ENCODE measurements around the gene FOSL1. TPM values are rescaled to one million over a fixed set of nuclear protein-coding genes. Genes with fewer than 3 reads are reported as not detected.

Gene FOSL1
- total and polyA plus RNA-seq, 2 of the 13 experiments (the other 11 are each of a cell fraction or from before 2014, with no cell fraction given): 4.0 to 4.1 TPM

DNA sequence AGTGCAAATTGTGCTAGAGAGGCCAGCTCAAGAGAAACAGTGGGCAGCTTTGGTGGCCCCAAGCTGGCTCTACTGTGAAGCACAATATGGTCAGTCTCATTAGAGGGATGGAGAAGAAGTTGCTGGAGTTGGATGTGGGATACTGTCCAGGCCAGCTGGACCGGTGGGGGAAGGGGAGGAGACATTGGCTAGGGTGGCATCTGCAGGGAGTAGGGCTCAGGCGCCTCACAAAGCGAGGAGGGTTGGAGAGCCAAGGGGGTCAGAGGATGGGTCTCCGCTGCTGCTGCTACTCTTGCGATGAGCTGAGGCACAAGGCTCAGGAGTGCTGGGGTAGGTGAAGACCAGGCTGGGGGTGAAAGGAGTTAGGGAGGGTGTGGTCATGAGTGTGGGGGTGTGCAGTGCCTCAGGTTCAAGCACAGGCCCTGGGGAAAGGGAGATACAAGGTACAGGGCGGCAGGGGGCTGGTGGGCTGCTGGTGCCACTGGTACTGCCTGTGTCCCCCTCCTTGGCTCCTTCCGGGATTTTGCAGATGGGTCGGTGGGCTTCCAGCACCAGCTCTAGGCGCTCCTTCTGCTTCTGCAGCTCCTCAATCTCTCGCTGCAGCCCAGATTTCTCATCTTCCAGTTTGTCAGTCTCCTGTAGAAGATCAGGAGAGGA lies 7.4 kb downstream of the FOSL1 start (continued):
- TF ChIP-seq, protein P1, sequence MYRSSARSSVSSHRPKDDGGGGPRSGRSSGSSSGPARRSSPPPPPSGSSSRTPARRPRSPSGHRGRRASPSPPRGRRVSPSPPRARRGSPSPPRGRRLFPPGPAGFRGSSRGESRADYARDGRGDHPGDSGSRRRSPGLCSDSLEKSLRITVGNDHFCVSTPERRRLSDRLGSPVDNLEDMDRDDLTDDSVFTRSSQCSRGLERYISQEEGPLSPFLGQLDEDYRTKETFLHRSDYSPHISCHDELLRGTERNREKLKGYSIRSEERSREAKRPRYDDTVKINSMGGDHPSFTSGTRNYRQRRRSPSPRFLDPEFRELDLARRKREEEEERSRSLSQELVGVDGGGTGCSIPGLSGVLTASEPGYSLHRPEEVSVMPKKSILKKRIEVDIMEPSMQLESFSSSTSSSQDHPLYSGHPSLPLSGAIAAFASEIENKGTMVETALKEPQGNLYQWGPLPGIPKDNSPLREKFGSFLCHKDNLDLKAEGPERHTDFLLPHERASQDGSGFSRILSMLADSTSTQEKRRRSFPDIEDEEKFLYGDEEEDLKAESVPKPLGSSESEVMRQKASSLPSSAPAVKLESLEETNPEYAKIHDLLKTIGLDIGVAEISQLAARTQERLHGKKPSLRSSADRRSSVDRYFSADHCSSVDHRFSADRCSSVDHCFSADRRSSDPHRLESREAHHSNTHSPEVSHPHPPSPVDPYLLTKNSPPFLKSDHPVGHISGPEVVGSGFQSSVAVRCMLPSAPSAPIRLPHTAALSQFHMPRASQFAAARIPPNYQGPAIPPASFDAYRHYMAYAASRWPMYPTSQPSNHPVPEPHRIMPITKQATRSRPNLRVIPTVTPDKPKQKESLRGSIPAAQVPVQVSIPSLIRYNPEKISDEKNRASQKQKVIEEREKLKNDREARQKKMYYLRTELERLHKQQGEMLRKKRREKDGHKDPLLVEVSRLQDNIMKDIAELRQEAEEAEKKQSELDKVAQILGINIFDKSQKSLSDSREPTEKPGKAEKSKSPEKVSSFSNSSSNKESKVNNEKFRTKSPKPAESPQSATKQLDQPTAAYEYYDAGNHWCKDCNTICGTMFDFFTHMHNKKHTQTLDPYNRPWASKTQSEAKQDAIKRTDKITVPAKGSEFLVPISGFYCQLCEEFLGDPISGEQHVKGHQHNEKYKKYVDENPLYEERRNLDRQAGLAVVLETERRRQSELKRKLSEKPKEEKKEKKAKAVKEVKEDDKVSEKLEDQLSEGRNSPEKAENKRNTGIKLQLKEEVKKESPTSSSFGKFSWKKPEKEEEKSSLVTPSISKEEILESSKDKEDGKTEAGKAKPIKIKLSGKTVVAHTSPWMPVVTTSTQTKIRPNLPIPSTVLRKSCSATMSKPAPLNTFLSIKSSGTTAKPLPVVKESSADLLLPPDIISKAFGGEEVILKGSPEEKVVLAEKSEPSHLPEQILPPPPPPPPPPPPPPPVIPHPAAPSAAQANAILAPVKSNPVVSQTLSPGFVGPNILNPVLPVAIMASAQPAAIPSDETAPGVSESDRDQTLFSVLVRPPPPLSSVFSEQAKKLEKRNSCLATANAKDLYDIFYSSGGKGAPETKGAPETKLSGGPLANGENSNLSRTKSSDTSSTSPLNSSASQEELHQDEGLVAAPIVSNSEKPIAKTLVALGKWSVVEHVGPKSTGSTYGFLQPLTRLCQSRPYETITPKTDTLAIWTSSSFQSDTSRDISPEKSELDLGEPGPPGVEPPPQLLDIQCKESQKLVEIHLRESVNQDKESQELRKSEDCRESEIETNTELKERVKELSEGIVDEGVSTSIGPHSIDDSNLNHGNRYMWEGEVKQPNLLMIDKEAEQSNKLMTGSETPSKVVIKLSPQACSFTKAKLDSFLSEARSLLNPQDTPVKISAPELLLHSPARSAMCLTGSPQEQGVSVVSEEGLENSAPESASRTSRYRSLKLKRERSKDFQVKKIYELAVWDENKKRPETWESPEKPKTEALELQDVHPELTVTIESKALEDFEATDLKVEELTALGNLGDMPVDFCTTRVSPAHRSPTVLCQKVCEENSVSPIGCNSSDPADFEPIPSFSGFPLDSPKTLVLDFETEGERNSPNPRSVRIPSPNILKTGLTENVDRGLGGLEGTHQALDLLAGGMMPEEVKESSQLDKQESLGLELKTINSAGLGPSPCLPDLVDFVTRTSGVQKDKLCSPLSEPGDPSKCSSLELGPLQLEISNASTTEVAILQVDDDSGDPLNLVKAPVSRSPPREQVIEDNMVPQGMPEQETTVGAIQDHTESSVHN (CRISPR knock-in tag; IDR thresholded peaks at IDR 0.05): no peak
- TF ChIP-seq AGO2 (optimal IDR thresholded peaks at IDR 0.05; ENCODE audit: low read depth, low read length): peak; percentile 45
- no peak for TF ChIP-seq ZNF598 (CRISPR knock-in tag; IDR thresholded peaks at IDR 0.05; ENCODE audit: borderline replicate concordance)
- no peak for TF ChIP-seq ZNF570 (CRISPR knock-in tag; IDR thresholded peaks at IDR 0.05; ENCODE audit: borderline replicate concordance)
- no peak for TF ChIP-seq ZNF768 (CRISPR knock-in tag; IDR thresholded peaks at IDR 0.05)
- TF ChIP-seq AKAP8 (CRISPR knock-in tag; IDR thresholded peaks at IDR 0.05): peak; percentile 62; the same call in 1 of the 2 replicates
- TF ChIP-seq, protein P2, sequence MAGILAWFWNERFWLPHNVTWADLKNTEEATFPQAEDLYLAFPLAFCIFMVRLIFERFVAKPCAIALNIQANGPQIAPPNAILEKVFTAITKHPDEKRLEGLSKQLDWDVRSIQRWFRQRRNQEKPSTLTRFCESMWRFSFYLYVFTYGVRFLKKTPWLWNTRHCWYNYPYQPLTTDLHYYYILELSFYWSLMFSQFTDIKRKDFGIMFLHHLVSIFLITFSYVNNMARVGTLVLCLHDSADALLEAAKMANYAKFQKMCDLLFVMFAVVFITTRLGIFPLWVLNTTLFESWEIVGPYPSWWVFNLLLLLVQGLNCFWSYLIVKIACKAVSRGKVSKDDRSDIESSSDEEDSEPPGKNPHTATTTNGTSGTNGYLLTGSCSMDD (CRISPR knock-in tag; IDR thresholded peaks at IDR 0.05): no peak
- TF ChIP-seq POLR2A (IDR thresholded peaks at IDR 0.05; ENCODE audit: insufficient read depth in 1 of 2, low read depth in 2 of 2, low read length in 2 of 2): 0 out of 4 replicates have a peak, but pooled peaks of 1 of the 2 experiments have one; percentile 30
- TF ChIP-seq, protein P3, sequence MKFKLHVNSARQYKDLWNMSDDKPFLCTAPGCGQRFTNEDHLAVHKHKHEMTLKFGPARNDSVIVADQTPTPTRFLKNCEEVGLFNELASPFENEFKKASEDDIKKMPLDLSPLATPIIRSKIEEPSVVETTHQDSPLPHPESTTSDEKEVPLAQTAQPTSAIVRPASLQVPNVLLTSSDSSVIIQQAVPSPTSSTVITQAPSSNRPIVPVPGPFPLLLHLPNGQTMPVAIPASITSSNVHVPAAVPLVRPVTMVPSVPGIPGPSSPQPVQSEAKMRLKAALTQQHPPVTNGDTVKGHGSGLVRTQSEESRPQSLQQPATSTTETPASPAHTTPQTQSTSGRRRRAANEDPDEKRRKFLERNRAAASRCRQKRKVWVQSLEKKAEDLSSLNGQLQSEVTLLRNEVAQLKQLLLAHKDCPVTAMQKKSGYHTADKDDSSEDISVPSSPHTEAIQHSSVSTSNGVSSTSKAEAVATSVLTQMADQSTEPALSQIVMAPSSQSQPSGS (CRISPR knock-in tag; IDR thresholded peaks at IDR 0.05): no peak
- 0 out of 2 replicates have a peak, but pooled peaks have one; percentile 3 for TF ChIP-seq ZBTB38 (CRISPR knock-in tag; IDR thresholded peaks at IDR 0.05)
- TF ChIP-seq, protein P4, sequence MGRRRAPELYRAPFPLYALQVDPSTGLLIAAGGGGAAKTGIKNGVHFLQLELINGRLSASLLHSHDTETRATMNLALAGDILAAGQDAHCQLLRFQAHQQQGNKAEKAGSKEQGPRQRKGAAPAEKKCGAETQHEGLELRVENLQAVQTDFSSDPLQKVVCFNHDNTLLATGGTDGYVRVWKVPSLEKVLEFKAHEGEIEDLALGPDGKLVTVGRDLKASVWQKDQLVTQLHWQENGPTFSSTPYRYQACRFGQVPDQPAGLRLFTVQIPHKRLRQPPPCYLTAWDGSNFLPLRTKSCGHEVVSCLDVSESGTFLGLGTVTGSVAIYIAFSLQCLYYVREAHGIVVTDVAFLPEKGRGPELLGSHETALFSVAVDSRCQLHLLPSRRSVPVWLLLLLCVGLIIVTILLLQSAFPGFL (CRISPR knock-in tag; IDR thresholded peaks at IDR 0.05): no peak
- TF ChIP-seq CHCHD3 (CRISPR knock-in tag; IDR thresholded peaks at IDR 0.05): no peak
- TF ChIP-seq NPAS2 (CRISPR knock-in tag; IDR thresholded peaks at IDR 0.05; ENCODE audit: borderline replicate concordance): no peak
- no peak for TF ChIP-seq YEATS4 (CRISPR knock-in tag; IDR thresholded peaks at IDR 0.05; ENCODE audit: borderline replicate concordance)
- no peak for TF ChIP-seq JUND (CRISPR knock-in tag; IDR thresholded peaks at IDR 0.05)
